NCI-H2196 treated with DMSO at 0.1 percent for 48 hours (cell line): ENCODE measurements around the gene NAT10.

Source experiments
- DNase-seq: peaks from one replicate; lab custom pipeline; 2025; ENCODE audit not compliant: unreplicated experiment; lab: John Stamatoyannopoulos, UW

Gene NAT10

DNA sequence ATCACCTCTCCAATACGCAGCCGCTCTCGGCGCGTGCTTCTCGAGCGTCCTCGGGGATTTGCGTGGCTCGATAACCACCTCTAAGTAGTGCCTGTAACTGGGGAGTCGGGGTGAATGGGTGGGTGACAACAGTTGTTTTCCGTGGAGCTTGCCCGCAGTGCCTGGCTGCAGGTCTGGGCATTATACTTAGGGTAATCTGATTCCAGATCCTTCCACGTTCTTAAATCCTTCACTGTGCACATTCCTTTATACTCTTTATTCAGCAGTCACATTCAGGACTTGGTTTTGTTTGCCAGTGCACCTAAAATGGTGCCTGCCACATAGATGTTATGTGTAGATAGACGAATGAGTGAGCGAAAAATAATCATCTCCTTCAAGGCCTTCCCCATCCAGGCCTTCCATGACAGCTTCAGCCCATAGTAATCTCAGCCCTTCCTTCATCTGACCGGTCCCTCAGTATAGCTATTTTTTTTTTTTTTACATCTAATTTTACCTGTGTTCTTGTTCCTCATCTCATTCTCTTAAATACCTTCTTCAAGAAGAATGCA is 602 bp downstream of the NAT10 start:
- no peak for DNase-seq

DNA sequence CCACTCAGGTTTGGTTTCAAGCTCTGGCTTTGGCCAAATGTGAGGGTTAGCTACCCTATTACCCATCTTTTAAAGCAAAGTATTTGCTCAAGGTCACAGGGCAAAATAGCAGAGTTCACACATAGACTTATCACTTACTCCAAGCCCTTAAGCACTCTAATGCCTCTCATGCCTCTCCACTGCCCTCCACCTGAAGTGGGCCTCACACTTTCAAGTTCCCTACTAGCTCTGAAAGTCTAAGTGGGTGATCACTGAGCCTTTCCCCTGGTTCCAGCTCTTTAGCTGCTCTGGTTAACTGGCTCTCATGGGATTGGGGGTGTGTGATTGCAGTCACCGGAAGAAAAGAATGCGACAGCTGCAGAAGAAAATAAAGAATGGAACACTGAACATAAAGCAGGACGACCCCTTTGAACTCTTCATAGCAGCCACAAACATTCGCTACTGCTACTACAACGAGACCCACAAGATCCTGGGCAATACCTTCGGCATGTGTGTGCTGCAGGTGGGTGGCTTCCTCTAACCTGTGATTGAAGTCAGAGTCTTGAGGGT is 6.4 kb downstream of the NAT10 start:
- no peak for DNase-seq

DNA sequence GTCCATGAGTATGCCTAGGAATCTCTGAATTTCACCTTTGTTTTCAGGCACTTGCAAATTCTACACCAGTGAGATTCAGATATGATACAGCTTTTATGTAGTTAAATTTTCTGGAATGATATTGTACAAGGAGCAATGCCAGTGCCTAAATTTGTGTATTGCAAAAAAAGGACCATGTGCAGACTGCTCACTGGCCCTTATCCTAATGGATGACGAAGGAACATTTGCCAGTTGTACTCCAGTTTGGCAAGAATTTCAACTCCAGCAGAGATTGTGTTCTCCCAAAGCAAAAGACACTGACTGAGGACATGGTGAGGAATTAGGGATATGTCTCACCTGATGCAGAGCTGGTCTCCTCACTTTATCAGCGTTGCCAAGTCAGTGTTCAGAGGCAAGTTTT is 8.6 kb downstream of the NAT10 start:
- no peak for DNase-seq

- no peak for DNase-seq
Measured at GRCh38 chr11:34114471-34114870, 9.0 kb downstream of the NAT10 start.

DNA sequence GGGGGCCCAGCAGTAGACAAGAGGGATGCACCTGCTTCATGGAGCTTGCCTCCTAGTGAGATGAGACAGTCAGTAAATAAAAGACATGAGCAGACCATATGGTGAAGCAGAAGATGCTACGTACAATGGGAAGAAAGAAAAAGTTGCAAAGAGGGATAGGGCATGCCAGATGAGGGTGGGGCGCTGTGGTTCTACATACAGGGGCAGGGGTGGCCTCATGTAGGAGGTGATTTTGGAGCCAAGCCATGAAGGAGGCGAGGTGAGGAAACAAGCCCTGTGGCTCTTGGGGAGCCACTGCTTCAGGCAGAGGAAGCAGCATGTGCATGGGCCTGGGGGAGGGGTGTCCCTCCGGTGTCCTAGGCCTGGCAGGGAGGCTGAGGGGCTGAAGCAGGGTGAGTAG is 15.2 kb downstream of the NAT10 start:
- DNase-seq: no peak

DNA sequence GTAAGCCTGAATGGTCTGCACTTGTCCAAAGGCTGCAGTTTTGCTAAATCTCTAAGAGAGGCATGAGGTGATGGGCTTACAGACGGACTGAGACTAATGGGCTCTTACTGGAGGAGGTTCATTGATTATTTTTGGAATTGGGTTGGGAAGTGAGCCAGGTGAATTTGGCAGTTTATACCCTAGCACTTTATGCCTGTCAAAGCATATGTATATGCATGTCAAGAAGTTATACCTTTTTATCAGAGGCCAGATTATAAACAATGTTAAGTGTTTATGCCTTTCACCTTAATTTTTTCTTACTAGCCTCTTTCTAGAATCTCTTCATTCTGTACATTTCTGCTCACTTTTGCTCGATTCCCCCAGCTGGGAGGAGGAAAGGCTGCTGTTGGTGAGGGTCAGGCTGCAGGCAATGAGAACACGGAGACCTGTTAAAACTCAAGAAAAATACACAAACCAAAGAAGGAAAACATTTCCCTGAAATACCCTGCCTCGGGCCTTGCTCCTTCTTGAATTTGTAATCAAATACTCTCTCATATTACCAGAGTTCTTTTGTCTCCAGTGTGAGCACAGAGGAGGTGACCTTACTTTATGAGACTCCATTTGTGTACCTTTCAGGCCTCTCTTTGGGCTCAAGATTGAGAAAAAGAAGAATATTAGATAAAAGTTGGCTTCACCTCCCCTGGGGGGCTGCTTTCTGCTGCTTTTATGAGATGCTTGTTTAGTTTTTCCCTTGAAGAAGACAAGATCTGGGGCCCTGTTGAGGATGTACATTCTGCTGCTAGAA is 19.6 kb downstream of the NAT10 start:
- no peak for DNase-seq

DNA sequence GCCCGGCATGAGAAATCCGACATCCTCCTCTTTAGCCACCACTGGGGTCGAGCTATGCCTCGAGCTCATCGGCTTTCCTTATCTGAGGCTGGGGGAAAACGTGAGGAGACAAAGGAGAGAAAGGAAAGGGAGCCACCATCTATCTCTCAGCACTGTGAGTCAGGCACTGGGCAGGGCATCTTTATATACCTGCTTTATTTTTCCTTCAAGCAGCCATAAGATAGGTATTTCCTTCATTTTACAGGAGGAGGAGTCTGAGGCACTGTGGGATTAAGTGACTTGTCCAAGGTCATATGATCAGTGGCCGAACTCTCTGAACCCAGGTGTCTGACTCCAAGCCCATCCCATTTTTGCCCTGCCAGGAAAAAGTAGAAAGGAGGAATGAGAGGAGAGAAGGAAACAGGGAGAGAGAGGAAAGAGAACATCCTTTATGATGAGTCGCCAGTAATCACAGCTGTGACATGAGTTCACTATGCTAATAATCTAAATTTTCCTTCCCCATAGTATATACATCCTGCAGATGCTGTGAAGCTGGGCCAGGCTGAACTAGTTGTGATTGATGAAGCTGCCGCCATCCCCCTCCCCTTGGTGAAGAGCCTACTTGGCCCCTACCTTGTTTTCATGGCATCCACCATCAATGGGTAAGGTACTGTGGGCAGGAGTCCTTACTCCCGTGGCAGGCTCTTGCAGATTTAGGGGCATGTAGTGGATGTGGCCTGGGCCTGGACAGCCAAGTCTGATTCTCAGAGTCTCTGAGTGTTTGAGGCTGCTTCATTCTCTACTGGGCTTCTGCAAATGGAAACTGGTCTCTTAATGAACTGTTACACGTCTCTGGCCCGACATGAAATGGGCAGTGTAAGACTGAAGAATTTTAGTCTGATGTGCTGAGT is 21.8 kb downstream of the NAT10 start:
- DNase-seq: no peak

DNA sequence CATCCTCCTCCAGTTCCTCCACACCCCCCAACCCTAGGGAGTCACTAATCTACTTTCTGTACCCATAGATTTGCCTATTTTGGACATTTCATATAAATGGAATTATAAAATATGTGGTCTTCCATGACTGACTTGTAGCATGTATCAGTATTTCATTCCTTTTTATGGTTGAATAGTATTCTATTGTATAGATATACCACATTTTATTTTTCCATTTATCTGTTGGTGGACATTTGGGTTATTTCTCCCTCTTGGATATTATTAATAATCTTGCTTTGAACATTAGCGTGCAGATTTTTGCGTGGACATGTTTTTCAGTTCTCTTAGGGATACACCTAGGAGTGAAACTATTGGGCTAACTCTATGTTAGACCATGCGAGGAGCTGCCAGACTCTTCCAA is 23.4 kb downstream of the NAT10 start:
- no peak for DNase-seq

DNA sequence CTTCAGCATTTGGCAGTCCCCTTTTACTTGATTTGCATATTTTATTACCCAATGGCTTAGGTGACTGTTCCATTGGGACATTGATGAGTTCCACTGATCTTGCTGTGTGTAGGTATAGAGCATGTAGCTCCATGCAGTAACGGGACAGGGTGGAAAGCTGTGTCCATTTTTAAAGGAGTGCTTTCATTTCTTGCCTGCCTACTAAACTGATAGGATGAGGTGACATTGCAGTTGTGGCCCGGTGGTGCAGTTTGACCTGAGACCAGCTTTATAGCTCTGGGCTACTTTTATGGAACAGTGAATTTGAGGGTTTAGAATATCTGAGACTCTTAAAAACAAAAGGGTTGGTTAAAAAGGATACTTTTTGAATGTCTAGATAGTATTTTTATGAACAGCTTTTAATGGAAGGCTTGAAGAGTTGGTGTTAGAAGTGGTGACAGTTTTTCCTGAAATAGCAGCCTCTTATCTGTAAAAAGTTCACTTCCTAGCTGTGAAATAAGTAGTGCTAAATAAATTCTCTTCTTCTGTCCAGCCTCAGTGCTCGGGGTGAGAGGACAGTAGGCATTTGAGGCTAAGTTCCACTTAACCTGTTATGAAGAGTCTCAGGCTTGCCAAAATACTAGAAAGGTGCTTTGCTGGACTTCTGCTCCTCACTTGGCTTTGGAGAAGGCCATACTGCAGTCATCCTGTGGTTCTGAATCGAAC is 27.0 kb downstream of the NAT10 start:
- no peak for DNase-seq

DNA sequence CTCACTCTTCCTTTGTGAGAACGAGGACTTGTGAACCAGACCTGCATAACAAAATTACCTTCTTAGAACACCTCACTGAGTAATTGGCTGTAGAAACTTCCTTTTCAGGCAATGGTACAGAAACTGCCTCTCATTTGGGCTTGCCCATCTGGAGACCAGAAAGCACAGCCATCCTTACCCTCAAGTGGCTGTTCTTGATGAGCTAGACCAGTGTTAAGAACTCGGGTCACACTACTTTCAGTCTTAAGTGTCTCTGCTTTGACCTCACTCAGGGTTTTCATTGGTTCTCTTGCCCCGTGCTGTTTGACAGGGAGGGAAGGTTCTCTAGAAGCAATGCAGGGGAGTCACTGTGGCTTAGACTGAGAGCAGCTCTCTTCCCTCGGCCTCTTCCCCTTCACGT is 29.3 kb downstream of the NAT10 start:
- no peak for DNase-seq

DNA sequence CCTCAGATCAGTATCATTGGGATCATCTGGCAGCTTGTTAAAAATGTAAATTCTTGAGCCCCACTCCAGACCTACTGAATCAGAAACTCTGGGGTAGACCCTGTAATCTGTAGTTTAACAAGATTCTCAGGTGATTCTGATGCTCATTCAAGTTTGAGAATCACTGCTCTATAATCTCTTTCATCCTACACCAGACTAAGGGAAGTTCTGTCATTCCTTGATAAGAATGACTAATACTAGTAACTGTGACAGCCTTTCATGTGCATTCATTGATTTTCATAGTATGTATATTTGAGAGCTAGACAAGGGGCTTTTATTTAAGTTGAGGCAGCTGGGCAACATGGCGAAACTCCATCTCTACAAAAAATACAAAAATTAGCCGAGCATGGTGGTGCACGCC is 30.0 kb downstream of the NAT10 start:
- no peak for DNase-seq

DNA sequence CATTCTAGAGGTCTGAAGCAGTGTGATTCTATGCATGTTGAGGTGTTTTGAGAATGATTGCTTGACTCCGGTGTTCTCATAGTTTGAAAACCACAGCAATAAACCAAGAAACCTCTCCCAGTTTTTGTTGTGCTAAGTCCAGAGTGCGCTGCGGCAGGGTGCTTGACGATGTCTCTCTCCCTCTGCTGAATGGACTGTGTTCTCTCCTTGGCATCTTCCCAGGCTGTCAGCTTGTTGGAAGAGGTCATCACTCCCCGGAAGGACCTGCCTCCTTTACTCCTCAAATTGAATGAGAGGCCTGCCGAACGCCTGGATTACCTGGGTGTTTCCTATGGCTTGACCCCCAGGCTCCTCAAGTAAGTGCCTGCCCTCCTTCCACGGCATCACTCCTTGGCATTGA is 31.0 kb downstream of the NAT10 start:
- no peak for DNase-seq

GRCh38 chr11:34139346-34139745 is 33.9 kb downstream of the NAT10 start:
- no peak for DNase-seq

GRCh38 chr11:34140149-34140548 is 34.7 kb downstream of the NAT10 start:
- DNase-seq: no peak

GRCh38 chr11:34143048-34143447 is 37.6 kb downstream of the NAT10 start:
- no peak for DNase-seq

GRCh38 chr11:34145073-34145472 is 39.6 kb downstream of the NAT10 start:
- DNase-seq: no peak

- DNase-seq: no peak
Measured at GRCh38 chr11:34145847-34146381, 40.5 kb downstream of the NAT10 start.

DNA sequence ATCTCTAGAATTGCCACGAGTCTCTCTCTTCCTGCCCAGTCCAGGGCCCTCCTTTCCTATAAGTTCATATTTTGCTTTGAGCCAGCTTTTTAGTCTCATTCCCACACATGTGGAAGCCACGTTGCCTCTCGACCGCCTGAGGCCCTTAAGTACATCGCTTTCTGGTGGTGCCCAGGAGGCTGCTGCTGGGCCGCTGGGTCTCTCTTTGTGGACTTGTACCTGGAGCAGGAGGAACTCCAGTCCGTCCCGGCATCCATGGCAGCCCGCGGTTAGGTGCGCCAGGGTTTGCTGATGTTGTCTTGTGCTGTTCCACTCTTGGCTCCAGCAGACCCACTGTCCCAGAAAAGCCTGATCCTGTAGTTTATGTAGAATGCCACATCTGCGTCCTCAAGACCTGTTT is 41.0 kb downstream of the NAT10 start:
- no peak for DNase-seq

DNA sequence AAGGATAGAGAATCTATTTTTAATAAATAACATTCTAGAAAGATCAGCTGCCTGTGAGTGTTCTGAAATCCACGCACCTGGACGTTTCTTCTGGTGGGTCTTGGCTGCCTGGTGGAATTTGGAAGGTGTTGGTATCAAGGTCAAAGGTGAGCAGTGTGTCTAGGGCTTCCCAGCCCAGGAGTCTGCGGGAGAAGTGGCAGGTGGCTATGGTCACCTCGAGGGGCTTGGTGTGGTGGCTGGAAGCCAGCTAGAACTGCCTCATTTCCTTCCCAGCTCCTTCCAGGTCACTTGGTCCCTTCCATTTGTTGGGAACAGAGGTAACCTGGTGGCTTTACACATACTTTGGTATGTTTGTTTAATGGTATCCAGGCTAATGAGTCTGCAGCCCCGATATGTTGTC is 41.4 kb downstream of the NAT10 start:
- no peak for DNase-seq

- DNase-seq: no peak
Measured at GRCh38 chr11:34147581-34147980, 42.2 kb downstream of the NAT10 start.
